Measurements from ENCODE around the gene ANAPC10. TPM values are rescaled to one million over a fixed set of nuclear protein-coding genes. Genes with fewer than 3 reads are reported as not detected.
"Not testable (repeated sequence)": the region's sequence is repeated elsewhere in the genome, so short reads cannot be mapped to it uniquely, and the experiment has no call there.

Gene ANAPC10, protein sequence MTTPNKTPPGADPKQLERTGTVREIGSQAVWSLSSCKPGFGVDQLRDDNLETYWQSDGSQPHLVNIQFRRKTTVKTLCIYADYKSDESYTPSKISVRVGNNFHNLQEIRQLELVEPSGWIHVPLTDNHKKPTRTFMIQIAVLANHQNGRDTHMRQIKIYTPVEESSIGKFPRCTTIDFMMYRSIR
- total RNA-seq (2014; rRNA removed; shearing (Covaris generic); ENCODE audit: low replicate concordance), result 44.1 and 86.7 TPM in 2 replicates

DNA sequence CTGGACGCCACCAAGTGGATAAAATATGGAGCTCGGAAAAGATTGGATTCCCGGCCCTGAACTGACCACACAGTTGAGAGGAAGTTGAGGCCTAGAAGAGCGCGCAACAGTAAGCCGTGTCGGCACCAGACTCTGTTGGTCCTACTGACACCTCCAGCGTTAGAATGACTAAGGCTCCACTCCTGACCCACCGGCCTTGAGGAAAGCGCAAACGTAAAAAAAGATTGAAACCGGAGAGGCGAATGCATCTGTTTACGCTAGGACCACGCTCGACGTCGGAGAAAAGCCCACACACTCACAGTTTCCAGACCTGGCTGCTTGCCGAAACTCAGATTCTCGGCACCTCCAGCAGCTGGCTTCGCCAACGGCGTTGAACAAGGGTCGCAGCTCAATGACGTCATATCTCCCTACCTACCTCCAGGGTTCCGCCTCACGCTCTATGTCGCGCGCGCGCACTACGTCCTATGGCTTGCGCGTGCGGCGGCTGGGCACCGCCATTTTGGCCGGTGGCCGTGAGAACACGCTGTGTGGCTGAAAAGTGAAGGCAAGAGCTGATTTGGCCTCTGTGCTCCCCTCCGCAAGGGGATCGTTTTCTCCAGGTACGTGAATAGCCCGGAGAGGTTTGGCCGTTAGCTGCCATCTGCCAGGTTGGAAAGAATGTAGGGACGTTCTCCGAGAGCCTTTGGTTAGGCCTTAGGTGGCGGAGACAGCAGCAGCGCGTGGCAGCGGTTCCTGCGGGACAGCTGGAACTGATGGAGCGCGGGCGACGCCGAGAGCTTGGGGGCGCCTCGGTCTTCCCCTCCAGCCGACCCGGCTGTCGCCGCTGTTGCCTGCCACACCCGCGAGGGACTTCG lies at the start of gene ANAPC10, which contains the start of gene ABCE1:
TSS of gene ANAPC10 (minus strand) at position 376 of the 854 bp plus-strand sequence. CDS start 2,097 bp downstream, outside the sequence.
TSS of gene ABCE1 (plus strand) at position 491 of the 854 bp plus-strand sequence. CDS start 6,102 bp downstream, outside the sequence.
- no peaks in the 10 kb centered on the region for H3K9me3 ChIP-seq
- H3K27me3 ChIP-seq, result no peaks in the 10 kb centered on the region
- peaks cover 38% of the 10 kb centered on the region for H3K36me3 ChIP-seq
- peak; percentile 94 for DNase-seq
- peak within 1 kb of the TSS; percentile 91 for H3K4me3 ChIP-seq

DNA sequence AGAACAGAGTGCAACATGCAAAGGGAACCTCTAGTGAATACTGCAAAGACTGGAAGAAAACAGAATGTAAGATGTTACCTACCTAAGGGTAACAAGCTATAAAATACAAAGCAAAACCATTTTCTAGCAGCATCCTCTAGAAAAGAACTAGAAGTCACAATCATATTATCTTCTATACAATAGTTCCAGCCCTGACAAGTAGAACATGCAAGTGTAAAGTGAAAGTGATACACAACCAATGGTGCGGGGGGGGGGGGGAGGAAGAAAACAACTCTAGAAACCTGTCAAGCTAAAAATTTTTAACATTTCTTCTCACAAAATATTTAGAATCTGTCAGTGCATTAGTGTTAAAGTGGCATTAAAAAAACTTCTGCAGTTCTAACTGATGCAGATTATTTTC lies 38.2 kb upstream of the ANAPC10 start:
- not testable (repeated sequence) for H3K4me3 ChIP-seq, DNase-seq, H3K9me3 ChIP-seq, H3K27me3 ChIP-seq
- peaks cover 36% of the 10 kb centered on the region for H3K36me3 ChIP-seq

DNA sequence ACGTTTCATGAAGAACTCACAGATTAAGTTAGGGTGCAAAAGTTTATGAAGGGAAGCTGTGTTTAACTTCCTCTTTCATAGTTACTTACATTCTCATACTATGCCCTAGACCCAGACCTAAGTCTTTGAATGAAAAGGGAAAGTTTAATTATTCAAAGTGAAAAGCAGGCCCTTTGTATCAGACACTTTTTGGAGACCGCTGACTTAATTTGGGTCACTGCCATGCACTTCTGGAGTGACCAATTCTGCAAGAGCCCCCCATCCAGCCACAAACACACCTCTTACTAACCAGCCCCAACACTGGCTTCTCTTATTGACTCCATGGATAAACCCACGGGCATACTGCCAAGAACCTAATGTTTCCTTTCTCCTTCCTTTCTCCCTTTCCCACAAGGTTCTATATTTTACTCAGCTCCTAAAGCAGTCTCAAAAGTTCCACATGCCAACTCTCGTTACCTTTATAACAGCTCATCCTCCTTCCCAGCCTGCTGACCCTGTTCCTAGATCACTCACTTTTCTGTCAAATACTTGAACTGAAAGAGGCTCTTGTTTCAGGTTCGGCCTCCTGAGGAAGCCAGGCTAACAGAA lies 34.6 kb upstream of the ANAPC10 start:
- DNase-seq, result no peak

DNA sequence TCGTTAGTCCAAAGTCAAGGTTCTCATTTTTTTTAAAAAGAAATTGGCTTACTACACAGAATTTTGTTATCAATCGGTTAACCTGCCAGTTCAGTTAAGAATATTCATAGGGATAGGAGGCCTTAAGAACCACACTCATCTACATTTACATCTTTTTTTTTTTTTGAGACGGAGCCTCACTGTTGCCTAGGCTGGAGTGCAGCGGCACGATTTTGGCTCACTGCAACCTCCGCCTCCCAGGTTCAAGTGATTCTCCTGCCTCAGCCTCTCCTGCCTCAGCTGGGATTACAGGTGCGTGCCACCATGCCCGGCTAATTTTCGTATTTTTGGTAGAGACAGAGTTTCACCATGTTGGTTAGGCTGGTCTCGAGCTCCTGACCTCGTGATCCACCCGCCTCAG lies 33.9 kb upstream of the ANAPC10 start:
- Histone ChIP-seq H3K27me3 (no peaks in the 10 kb centered on the region), H3K4me3 (no peak overlapping the region), H3K9me3 (no peaks in the 10 kb centered on the region), H3K36me3 (peaks cover 34% of the 10 kb centered on the region)
- DNase-seq, result no peak

More for the DNA sequence above, 34.6 kb upstream of the ANAPC10 start:
- no peak overlapping the region for H3K4me3 ChIP-seq
- H3K36me3 ChIP-seq, result peaks cover 28% of the 10 kb centered on the region
- no peaks in the 10 kb centered on the region for H3K9me3 ChIP-seq
- no peaks in the 10 kb centered on the region for H3K27me3 ChIP-seq

DNA sequence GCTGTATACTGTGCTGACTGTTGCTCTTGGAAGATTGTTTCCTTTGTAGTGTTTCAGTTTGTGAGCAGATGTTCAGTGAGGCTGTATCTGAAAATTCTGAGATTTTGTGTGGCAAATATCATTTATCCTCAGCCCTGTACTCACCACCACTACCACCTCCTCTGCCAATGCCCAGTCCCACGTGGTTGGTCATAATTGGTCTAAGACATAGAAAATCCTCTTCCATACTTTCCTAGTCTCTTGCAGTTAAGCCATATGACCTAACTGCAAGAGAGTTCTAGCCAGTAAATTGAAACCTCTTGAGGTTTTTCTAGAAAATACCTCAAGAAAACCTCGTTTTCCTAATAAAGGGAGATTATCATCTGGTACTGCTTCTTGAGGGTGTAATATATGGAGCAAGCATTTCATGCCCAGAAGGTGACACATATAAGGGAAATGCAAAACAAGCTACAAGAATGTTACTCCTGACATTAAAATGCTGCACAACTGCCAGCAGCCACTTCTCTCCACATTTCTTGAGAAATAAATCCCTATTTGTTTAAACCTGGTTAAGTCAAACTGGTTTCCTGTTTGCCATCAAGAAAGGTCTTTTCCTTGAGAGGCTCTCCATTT lies 32.9 kb upstream of the ANAPC10 start:
- no peaks in the 10 kb centered on the region for H3K9me3 ChIP-seq
- DNase-seq, result peak; percentile 56
- no peak overlapping the region for H3K4me3 ChIP-seq
- peaks cover 42% of the 10 kb centered on the region for H3K36me3 ChIP-seq
- H3K27me3 ChIP-seq, result no peaks in the 10 kb centered on the region

DNA sequence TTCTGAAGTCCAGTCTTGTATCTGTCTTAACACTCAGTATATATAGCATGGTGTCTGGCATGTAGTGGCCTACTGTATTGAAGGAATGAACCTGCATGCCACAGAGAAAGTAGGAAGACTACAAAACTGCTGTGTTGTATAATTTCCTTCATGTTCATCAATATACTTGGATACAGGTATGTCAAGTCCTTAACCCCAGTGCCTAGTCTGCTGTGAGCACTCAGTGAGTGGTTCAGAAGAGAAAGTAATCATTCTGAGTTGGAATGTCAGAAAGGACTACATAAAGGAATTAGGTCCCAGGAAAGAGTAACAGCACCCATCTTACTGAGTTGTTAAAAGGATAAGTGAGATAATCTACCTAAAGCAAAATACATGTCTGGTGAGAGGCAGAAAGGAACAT lies 32.1 kb upstream of the ANAPC10 start:
- Histone ChIP-seq H3K36me3 (peaks cover 45% of the 10 kb centered on the region), H3K4me3 (no peak overlapping the region), H3K9me3 (no peaks in the 10 kb centered on the region), H3K27me3 (no peaks in the 10 kb centered on the region)
- DNase-seq, result no peak

DNA sequence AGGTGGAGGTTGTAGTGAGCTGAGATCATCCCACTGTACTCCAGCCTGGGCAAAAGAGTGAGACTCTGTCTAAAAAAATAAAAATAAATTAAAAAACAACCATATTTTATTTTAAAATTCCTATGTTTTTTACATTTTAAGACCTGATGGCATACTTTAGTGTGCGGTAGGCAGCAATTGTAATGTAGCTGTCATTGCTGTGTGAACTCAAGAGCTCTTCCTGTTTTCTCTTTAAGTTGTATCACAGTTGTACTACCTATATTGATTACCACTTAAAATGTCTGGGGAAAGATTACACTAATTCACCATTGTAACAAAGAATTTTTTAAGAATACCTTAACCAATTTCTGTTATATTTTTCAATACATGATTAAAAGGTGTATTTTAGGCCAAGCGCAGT lies 27.4 kb upstream of the ANAPC10 start:
- H3K36me3 ChIP-seq, result peaks cover 66% of the 10 kb centered on the region
- H3K9me3 ChIP-seq, result no peaks in the 10 kb centered on the region

DNA sequence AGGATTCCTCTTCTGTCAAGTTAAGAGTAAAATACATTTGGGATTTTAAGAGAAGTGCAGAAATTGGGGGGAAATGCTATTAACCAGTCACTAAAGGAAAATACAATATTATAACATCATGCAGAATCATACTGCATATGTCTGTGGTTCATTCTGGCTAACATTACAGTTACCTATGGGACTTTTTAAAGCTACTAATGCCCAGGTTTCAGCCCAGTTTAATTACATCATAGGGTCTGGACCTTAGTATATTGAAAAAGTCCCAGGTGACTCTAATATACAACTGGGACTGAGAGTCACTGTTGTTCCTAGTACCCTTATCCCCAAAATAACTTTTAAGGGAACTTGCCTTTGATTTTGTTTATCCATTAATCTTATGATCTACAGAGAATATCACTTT lies 10.1 kb upstream of the ANAPC10 start:
- Histone ChIP-seq H3K4me3 (no peak overlapping the region), H3K9me3 (no peaks in the 10 kb centered on the region), H3K27me3 (no peaks in the 10 kb centered on the region), H3K36me3 (peaks cover 70% of the 10 kb centered on the region)
- no peak for DNase-seq

More for the DNA sequence above, 27.4 kb upstream of the ANAPC10 start:
- no peak for DNase-seq
- H3K27me3 ChIP-seq, result no peaks in the 10 kb centered on the region
- no peak overlapping the region for H3K4me3 ChIP-seq

DNA sequence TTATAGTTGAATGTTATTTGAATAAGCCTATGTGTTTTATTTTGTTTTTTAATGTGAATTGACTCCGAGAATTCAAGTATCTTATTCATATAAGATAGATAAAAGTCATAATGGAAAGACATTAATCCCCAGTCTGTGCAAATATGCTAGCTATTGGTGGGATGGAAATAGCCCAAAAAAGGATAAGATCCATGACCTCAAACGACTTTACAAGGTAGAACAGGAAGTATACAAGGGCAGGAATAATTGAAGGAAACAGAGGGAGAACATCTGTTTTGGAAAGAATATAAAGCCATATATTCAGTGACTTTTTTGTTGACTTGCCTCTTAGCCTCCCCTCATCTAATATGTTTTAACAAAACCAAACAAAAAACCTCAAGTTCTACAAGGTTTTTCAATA lies 9.1 kb upstream of the ANAPC10 start:
- no peak for DNase-seq
- Histone ChIP-seq H3K27me3 (no peaks in the 10 kb centered on the region), H3K4me3 (no peak overlapping the region), H3K36me3 (peaks cover 62% of the 10 kb centered on the region), H3K9me3 (no peaks in the 10 kb centered on the region)

DNA sequence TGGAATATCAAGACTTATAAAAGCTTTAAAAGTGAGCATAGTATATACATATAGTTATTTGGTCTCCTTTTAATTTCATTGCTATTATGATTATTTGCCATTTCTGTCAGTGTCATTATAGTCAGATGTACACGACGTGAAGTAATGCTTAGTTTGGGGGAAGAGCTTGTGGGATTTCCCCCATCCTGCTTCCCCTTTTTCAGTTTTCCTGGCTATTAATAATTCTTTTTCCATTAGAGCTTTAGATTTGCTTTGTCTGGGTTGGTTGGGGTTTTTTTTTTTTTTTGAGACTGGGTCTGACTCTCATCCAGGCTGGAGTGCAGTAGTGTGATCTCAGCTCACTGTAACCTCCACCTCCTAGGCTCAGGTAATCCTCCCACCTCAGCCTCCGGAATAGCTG lies 5.5 kb upstream of the ANAPC10 start:
- Histone ChIP-seq H3K36me3 (peaks cover 64% of the 10 kb centered on the region), H3K4me3 (no peak overlapping the region), H3K27me3 (no peaks in the 10 kb centered on the region), H3K9me3 (no peaks in the 10 kb centered on the region)
- DNase-seq, result no peak

DNA sequence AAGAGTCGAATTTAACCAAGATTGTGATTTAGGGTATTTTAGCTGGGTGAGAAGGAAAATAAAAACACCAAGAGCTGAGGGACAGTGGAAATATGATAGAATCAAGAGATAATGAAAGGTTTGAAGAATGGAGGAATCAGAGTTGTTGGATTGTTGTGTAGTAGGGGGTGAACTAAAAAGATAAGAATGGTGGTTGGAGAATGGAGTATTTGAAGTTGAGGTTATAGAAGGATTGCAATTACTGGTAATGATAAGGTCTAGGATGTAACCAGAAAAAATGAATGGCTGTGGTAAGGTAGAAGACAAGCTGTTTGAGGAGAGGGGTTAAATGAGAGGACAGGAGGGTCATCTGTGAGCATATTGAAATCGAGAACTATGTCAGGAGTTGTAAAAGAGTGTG lies 4.6 kb upstream of the ANAPC10 start:
- H3K36me3 ChIP-seq, result peaks cover 56% of the 10 kb centered on the region
- no peak overlapping the region for H3K4me3 ChIP-seq

DNA sequence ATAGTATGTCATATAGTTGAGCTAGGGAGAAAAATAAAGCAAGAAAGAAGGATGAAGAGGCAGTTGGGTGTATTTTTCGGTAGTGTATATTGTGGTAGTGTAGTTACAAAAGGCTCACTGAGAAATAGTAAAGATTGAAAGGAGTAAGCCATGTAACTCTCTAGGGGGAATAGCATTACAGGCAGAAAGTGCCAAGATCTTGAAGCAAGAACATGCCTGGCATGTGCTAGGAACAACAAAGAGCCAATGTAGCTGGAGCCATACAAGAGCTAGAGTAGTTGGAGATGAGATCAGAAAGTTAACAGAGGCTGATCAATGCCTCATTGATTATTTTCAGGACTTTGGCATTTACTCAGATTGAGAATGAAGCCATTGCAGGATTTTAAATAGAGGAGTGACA lies 3.1 kb upstream of the ANAPC10 start:
- peaks cover 42% of the 10 kb centered on the region for H3K36me3 ChIP-seq
- no peak for DNase-seq
- no peaks in the 10 kb centered on the region for H3K27me3 ChIP-seq
- no peaks in the 10 kb centered on the region for H3K9me3 ChIP-seq
- no peak overlapping the region for H3K4me3 ChIP-seq

More for the DNA sequence above, 4.6 kb upstream of the ANAPC10 start:
- Histone ChIP-seq H3K27me3 (no peaks in the 10 kb centered on the region), H3K9me3 (no peaks in the 10 kb centered on the region)
- DNase-seq, result no peak

DNA sequence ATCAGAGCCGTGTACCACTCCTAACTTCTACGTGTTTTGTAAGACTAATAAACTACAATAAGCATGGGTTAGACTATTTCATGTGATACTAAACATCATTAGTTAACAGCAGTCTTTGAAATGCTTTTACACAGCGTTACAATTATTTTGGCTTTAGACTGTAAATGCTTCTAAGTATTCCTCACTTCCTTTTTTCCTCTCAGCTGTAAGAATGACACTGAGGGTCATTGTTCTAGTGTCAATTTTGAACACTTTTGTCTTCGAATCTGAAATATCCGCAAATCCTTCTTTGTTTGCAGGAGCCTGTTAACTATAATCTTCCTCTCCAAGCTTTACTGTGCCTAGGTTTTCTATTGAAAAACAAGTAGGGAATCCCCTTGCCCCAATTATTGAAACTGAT lies 1.7 kb upstream of the ANAPC10 start:
- no peaks in the 10 kb centered on the region for H3K27me3 ChIP-seq
- H3K36me3 ChIP-seq, result peaks cover 32% of the 10 kb centered on the region
- peak overlapping the region; percentile 91 for H3K4me3 ChIP-seq
- H3K9me3 ChIP-seq, result no peaks in the 10 kb centered on the region
- no peak for DNase-seq

DNA sequence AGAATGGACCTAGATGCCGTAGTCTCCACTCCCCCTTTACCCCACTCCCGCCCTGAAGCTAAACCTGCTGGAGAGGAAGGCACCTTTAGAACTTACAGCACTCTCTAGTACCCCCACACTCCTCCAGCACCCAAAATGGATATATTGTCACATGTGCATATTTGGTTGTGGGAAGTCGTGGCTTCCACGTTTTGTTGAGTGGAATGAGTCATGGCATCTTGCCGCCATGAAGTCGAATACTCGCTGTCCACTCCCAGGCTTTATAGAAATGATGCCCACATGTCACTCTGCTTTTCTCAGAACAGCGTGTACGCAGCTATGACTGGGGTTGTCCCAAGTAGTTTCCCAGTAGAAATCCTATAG lies 660 bp upstream of the ANAPC10 start:
- Histone ChIP-seq H3K9me3 (no peaks in the 10 kb centered on the region), H3K27me3 (no peaks in the 10 kb centered on the region), H3K4me3 (peak overlapping the region; percentile 91), H3K36me3 (peaks cover 35% of the 10 kb centered on the region)
- DNase-seq, result peak; percentile 37

DNA sequence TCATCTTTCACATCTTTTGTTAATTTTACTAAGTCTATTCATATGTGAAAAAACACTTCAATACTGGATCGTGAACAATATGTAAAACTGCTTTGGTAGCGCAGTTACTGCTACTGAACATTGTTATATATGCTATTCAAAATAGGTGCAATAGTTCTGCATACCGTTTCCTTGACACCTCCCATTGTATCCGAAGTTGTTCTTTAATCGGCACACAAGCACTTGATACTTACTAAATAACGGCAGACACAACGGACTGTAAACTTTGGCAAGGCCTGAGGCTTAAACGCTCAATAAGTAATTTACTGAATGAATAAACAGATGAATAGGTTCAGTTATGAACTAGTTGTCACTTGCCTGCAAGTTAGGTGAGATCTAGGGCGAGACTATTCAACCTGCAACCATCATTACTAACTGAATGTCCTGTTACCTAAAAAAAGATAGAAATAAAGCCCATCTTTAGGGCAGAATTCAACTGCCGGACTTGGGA lies 620 bp downstream of the ANAPC10 start:
- H3K36me3 ChIP-seq, result peaks cover 44% of the 10 kb centered on the region
- DNase-seq, result no peak
- H3K9me3 ChIP-seq, result no peaks in the 10 kb centered on the region
- no peaks in the 10 kb centered on the region for H3K27me3 ChIP-seq
- peak overlapping the region; percentile 91 for H3K4me3 ChIP-seq

DNA sequence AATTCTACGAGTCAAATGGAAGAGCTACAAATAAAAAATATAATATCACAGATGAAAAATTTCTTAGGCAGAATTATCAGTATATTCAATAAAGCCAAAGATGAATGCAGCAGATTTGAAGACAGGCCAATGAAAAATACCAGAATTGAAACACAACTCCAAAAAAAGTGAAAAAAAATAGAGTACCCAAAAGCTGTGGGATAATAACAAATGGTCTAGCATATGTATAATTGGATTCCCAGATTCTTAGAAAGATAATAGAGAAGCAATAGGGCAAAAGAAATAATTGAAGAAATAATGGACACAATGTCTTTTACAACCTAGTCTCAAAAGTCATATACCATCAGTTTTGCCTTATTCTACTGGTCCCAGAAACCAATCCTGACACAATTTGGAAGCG lies 4.4 kb downstream of the ANAPC10 start:
- H3K4me3 ChIP-seq, result no peak overlapping the region
- peaks cover 34% of the 10 kb centered on the region for H3K36me3 ChIP-seq
- no peak for DNase-seq

DNA sequence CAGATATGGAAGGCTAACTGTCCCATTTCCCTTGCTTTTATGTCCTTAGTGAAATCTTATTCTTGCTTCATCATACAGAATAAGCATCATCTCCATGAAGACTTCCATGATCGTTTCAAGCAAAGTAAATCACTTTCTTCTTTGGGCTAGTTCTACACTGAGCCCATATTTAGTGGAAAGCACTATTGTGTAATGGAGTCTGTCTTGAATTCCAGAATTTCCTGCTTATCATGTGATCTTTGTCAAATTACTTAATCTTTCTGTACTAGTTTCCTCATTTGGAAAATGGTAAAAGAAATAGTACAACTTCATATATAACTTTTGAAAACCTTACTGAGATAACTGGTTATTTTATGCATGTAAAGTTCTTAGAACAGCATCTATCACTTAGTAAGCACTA lies 7.6 kb downstream of the ANAPC10 start:
- Histone ChIP-seq H3K9me3 (no peaks in the 10 kb centered on the region), H3K4me3 (no peak overlapping the region), H3K36me3 (peaks cover 30% of the 10 kb centered on the region), H3K27me3 (no peaks in the 10 kb centered on the region)
- DNase-seq, result no peak

More for the DNA sequence above, 4.4 kb downstream of the ANAPC10 start:
- Histone ChIP-seq H3K27me3 (no peaks in the 10 kb centered on the region), H3K9me3 (no peaks in the 10 kb centered on the region)
